MM.1S (cell line): Measurements from ENCODE around the gene SLC38A1.

Source experiments
- CTCF ChIP-seq: fragments of 300-600 bp; sonication (generic); IDR thresholded peaks from 2 replicates; pipeline ENCODE4 v1.5.1; 2016; ENCODE audit warnings: antibody characterized with exemption, low read length, mixed read lengths
- EZH2 ChIP-seq: fragments of 300-600 bp; sonication (generic); optimal IDR thresholded peaks from 2 replicates; pipeline ENCODE3; 2017; ENCODE audit warnings: low read depth, mild to moderate bottlenecking, antibody characterized with exemption, low read length, mixed read lengths

GRCh38 chr12:46266382-46266791 lies 2.5 kb downstream of the SLC38A1 start:
- TF ChIP-seq CTCF (no peak), EZH2 (no peak)
